Upper lobe of left lung (tissue), 6 donors: ENCODE measurements around the gene CDT1. TPM values are rescaled to one million over a fixed set of nuclear protein-coding genes. Genes with fewer than 3 reads are reported as not detected.
A peak's percentile ranks its signal among the peaks of the same experiment; 100 is the strongest.

Source experiments
- ATAC-seq, 2 donors: fragments of 200-7000 bp; cut with Tn5 transposase; one replicate each; pipeline ENCODE4 v1.9.1; 2022; ENCODE audit warnings: mild to moderate bottlenecking in 2 of 2, moderate library complexity in 2 of 2; ENCODE audit not compliant: low FRiP score in 2 of 2
- DNase-seq, 2 donors: peaks; one replicate each; pipeline ENCODE4 v3.0.0-alpha.2; 2019 to 2020
- H3K27ac ChIP-seq, 4 donors: fragments of 200-600 bp; sonication (generic); one replicate each; pipeline ENCODE4 v1.5.1; 2016 to 2019
- H3K27me3 ChIP-seq, 4 donors: fragments of 200-600 bp; sonication (generic); one replicate each; pipeline ENCODE4 v1.5.1; 2017 to 2019
- H3K36me3 ChIP-seq, 4 donors: fragments of 200-600 bp; sonication (generic); one replicate each; pipeline ENCODE4 v1.5.1; 2016 to 2019
- H3K4me1 ChIP-seq, 4 donors: fragments of 200-600 bp; sonication (generic); one replicate each; pipeline ENCODE4 v1.5.1; 2018 to 2019
- H3K4me3 ChIP-seq, 4 donors: fragments of 200-600 bp; sonication (generic); one replicate each; pipeline ENCODE4 v1.5.1; 2017 to 2019; ENCODE audit warnings: mild to moderate bottlenecking in 2 of 4, moderate library complexity in 1 of 4
- H3K9me3 ChIP-seq, 4 donors: fragments of 200-600 bp; sonication (generic); one replicate each; pipeline ENCODE4 v1.5.1; 2018 to 2019
- EP300 ChIP-seq, 4 donors: sonication (generic); formaldehyde crosslinking; IDR thresholded peaks; one replicate each; pipeline ENCODE4 v1.5.1; 2017; ENCODE audit warnings: antibody characterized with exemption in 4 of 4, control low read depth in 2 of 4
- POLR2A ChIP-seq, 4 donors: fragments of 450-650 bp; IDR thresholded peaks; one replicate each; pipeline ENCODE4 v1.5.1; 2016 to 2017; ENCODE audit warnings: antibody characterized with exemption in 4 of 4, mild to moderate bottlenecking in 2 of 4
- POLR2AphosphoS5 ChIP-seq, 2 donors: sonication (generic); formaldehyde crosslinking; IDR thresholded peaks; one replicate each; pipeline ENCODE4 v1.5.1; 2017; ENCODE audit warnings: antibody characterized with exemption in 2 of 2
- WGBS, 2 donors: methylation state at CpG; one replicate each; pipeline ENCODE4 v1.1.5; 2017 to 2018; 5-methylcytosine and 5-hydroxymethylcytosine counted together
- total RNA-seq, 6 donors: library from RNA; depleted of rRNA in 4 of 6; stranded (reverse); fragments of >200 nt in 4 of 6; gene quantifications; one replicate each; pipeline versions ENCODE4 v1.1.0 to v1.2.1, GENCODE V29; 2016 to 2021
- TF ChIP-seq, protein P1 (sequence below), 6 experiments: fragments of 450-650 bp in 4 of 6; fragments of 200-600 bp in 2 of 6; sonication (generic) in 2 of 6; IDR thresholded peaks; one replicate each; pipeline ENCODE4 v1.5.1; 2016 to 2019; ENCODE audit warnings: antibody characterized with exemption in 6 of 6
- donor health status: DM: no; HTN: no; CAD: no; lungs with moderate emphysema.
- donor health status: DM: no; HTN: yes; CAD: no; lungs with severe emphysema.

Gene CDT1
- total RNA-seq, 6 donors from 2014 or later: 2.3 to 4.7 (median 3.5) TPM; not detected in 1

DNA sequence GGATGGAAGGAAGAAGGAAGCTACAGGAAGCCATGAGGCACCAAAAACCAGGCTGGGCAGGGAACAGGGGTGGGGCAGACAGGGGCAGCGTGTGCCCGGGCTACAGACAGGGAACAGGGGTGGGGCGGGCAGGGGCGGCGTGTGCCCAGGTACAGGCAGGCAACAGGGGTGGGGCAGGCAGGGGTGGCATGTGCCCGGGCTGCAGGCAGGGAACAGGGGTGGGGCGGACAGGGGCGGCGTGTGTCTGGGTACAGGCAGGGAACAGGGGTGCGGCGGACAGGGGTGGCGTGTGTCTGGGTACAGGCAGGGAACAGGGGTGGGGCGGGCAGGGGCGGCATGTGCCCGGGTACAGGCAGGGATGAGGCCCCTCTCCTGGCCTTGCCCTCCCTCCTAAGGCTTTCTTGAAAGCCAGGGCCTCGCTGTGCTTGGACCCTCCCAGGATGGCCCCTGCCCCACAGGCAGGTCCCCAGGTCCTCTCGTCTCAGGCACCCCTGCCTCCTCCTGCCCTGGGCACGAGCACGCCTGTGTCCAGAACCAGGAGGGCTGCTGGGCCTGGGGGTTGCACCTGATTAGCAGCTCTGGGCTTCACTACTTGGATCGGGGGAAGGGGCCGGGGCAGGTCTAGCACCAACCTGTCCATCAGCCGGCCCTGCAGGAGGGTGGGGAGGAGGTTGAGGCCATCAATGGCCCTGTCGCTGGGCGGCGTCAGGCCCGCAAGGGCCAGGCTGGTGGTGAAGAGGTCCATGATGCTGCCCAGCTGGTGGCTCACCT, 22.7 kb downstream of the CDT1 start:
- peaks cover 8 to 75% (median 46%) of the 10 kb centered on the region in 4 donors for H3K36me3 ChIP-seq

DNA sequence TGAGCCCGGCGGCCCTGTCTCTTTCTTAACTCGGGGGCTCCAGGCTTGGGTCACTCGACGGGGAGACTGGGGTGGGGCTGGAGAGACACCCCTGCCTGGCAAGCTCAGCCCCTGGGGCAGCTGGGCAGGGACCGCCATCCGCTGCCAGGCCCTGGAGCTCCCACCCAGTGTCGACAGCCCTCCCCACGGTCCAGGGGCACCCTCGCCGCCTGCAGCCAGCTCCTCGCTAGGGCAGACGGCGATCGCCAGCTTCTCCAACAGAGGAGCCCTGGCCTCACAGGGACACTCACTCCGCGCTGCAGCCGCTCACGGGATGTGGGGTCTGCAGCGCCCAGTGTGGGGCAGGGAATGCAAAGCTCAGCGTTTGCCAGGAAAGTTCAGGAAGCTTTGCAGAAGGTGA, 24.1 kb downstream of the CDT1 start:
- Histone ChIP-seq H3K9me3 (no peaks in the 10 kb centered on the region), H3K36me3 (peaks cover under 1 to 60% (median 32%) of the 10 kb centered on the region in 4 donors), H3K27ac (no peak overlapping the region), H3K27me3 (no peaks in the 10 kb centered on the region), H3K4me1 (peaks cover 0 to 3% (median 0%) of the 10 kb centered on the region in 4 donors), H3K4me3 (no peak overlapping the region)
- WGBS, 2 donors: 96% methylated on average over 3 to 21 of the region's 21 CpGs
- no peak for ATAC-seq
- no peak for TF ChIP-seq POLR2AphosphoS5 (IDR thresholded peaks at IDR 0.05)
- TF ChIP-seq, protein P1, sequence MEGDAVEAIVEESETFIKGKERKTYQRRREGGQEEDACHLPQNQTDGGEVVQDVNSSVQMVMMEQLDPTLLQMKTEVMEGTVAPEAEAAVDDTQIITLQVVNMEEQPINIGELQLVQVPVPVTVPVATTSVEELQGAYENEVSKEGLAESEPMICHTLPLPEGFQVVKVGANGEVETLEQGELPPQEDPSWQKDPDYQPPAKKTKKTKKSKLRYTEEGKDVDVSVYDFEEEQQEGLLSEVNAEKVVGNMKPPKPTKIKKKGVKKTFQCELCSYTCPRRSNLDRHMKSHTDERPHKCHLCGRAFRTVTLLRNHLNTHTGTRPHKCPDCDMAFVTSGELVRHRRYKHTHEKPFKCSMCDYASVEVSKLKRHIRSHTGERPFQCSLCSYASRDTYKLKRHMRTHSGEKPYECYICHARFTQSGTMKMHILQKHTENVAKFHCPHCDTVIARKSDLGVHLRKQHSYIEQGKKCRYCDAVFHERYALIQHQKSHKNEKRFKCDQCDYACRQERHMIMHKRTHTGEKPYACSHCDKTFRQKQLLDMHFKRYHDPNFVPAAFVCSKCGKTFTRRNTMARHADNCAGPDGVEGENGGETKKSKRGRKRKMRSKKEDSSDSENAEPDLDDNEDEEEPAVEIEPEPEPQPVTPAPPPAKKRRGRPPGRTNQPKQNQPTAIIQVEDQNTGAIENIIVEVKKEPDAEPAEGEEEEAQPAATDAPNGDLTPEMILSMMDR (IDR thresholded peaks at IDR 0.05): no peak
- no peak for TF ChIP-seq POLR2A (IDR thresholded peaks at IDR 0.05)
- TF ChIP-seq EP300 (IDR thresholded peaks at IDR 0.05): no peak
- peak in 1 of 2 donors; percentile 65 for DNase-seq

More for the DNA sequence above, 22.7 kb downstream of the CDT1 start:
- no peaks in the 10 kb centered on the region for H3K27me3 ChIP-seq
- DNase-seq (peak in 1 of 2 donors; percentile 57), ATAC-seq (no peak)
- TF ChIP-seq, protein P1 (IDR thresholded peaks at IDR 0.05): no peak
- TF ChIP-seq EP300 (IDR thresholded peaks at IDR 0.05) (no peak), POLR2A (IDR thresholded peaks at IDR 0.05) (no peak), POLR2AphosphoS5 (IDR thresholded peaks at IDR 0.05) (no peak)
- peaks cover 0 to 3% (median 0%) of the 10 kb centered on the region in 4 donors for H3K4me1 ChIP-seq
- WGBS, 2 donors: 91 to 93% methylated on average over 20 to 26 of the region's 26 CpGs
- H3K4me3 ChIP-seq: no peak overlapping the region
- H3K9me3 ChIP-seq: no peaks in the 10 kb centered on the region
- H3K27ac ChIP-seq: no peak overlapping the region

DNA sequence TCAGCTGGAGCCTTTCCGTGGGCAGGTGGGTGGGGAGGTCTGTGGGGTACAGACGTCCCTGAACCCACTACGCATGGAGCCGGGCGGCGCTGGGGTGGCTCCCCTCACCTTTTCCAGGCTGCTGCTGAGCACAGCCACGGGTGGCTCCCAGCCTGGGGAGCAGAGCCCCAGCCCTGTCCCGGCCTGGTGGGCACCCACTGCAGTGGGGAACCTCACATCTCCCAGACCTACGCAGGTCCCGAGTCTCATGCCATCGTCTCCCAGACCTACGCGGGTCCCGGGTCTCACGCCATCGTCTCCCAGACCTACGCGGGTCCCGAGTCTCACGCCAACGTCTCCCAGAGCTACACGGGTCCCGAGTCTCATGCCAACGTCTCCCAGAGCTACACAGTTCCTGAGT, 25.1 kb downstream of the CDT1 start:
- peak in 1 of 2 donors; percentile 68 for DNase-seq
- Histone ChIP-seq H3K27me3 (no peaks in the 10 kb centered on the region), H3K4me3 (no peak overlapping the region), H3K4me1 (peaks cover 0 to 3% (median 0%) of the 10 kb centered on the region in 4 donors), H3K9me3 (no peaks in the 10 kb centered on the region), H3K36me3 (peaks cover 0 to 53% (median 28%) of the 10 kb centered on the region in 4 donors), H3K27ac (no peak overlapping the region)
- 88% methylated on average over 16 to 24 of the region's 24 CpGs for WGBS, 2 donors
- TF ChIP-seq EP300 (IDR thresholded peaks at IDR 0.05) (no peak), POLR2A (IDR thresholded peaks at IDR 0.05) (no peak), POLR2AphosphoS5 (IDR thresholded peaks at IDR 0.05) (no peak)
- TF ChIP-seq, protein P1 (IDR thresholded peaks at IDR 0.05): no peak
- no peak for ATAC-seq

DNA sequence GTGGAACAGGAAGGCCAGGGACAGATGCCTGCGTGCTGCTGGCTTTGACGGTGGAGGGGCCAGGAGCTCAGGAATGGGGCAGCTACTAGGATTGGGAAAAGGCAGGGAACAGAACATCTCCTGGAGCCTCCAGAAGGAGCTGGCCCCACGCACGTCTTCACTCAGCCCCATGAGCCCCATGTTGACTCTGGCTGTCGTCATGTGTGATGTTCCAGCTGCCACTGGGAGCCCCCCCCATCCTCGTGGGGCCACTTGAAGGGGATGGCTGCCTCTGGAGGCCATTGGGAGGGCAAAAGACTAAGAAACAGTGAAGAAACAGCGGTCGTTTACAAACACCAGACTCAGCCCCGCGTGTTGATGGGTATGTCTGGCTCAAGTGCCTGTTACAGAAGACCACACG, 26.7 kb downstream of the CDT1 start:
- ATAC-seq: no peak
- TF ChIP-seq POLR2AphosphoS5 (IDR thresholded peaks at IDR 0.05) (peak in 1 of 2 donors; percentile 77), EP300 (IDR thresholded peaks at IDR 0.05) (peak in 1 of 4 donors; percentile 20)
- TF ChIP-seq, protein P1 (IDR thresholded peaks at IDR 0.05): no peak

More for the DNA sequence above, 26.7 kb downstream of the CDT1 start:
- H3K27me3 ChIP-seq: no peaks in the 10 kb centered on the region
- peaks cover 0 to 3% (median 0%) of the 10 kb centered on the region in 4 donors for H3K4me1 ChIP-seq
- peak overlapping the region in 2 of 4 donors; percentile 36 to 46 for H3K27ac ChIP-seq
- H3K36me3 ChIP-seq: peaks cover 0 to 55% (median 28%) of the 10 kb centered on the region in 4 donors
- H3K4me3 ChIP-seq: no peak overlapping the region
- 55 to 79% methylated on average over 10 to 11 of the region's 11 CpGs for WGBS, 2 donors
- no peaks in the 10 kb centered on the region for H3K9me3 ChIP-seq
- peak in 1 of 2 donors; percentile 23 for DNase-seq
